Measurements from ENCODE around the gene OR6N1.

GRCh38 chr1:158809862-158810261, 37.9 kb upstream of the OR6N1 start:
- TF ChIP-seq POLR2A (IDR thresholded peaks at IDR 0.05; ENCODE audit: low read depth, low read length) (no peak), CTCF (conservative IDR thresholded peaks at IDR 0.05; ENCODE audit: low read depth, low read length) (no peak), MXI1 (IDR thresholded peaks at IDR 0.05; ENCODE audit: borderline replicate concordance, low read depth, low read length) (no peak), CEBPB (IDR thresholded peaks at IDR 0.05; ENCODE audit: low read depth, low read length) (no peak), SMC3 (IDR thresholded peaks at IDR 0.05; ENCODE audit: low read depth, low read length) (no peak), NFE2L2 (IDR thresholded peaks at IDR 0.05; ENCODE audit: low read depth, low read length) (no peak), RAD21 (IDR thresholded peaks at IDR 0.05; ENCODE audit: low read length) (no peak), MAZ (IDR thresholded peaks at IDR 0.05; ENCODE audit: borderline replicate concordance, low read depth, low read length) (no peak), USF2 (IDR thresholded peaks at IDR 0.05; ENCODE audit: low read depth, low read length) (no peak), MAFK (IDR thresholded peaks at IDR 0.05; ENCODE audit: low read depth, low read length) (no peak), FOS (IDR thresholded peaks at IDR 0.05; ENCODE audit: low read depth, low read length) (no peak), BHLHE40 (IDR thresholded peaks at IDR 0.05; ENCODE audit: low read depth, low read length) (no peak), RFX5 (IDR thresholded peaks at IDR 0.05; ENCODE audit: low read depth, low read length) (no peak)
